IMR-90 (cell line): ENCODE data around the gene MTNR1B. TPM values are rescaled to one million over a fixed set of nuclear protein-coding genes. Genes with fewer than 3 reads are reported as not detected.
A peak's percentile ranks its signal among the peaks of the same experiment; 100 is the strongest.

Source experiments
- ATAC-seq: fragments of 200-7000 bp; cut with Tn5 transposase; 2 replicates; pipeline ENCODE4 v1.9.1; 2020; ENCODE audit warnings: low read depth, mild to moderate bottlenecking, moderate library complexity
- BruUV-seq: library from RNA; stranded (reverse); fragments of 400-500 nt; replicated peaks from 2 replicates; lab custom pipeline; 2021; lab: Mats Ljungman, UMichigan
- CTCF ChIA-PET: fragments of 300-600 bp; formaldehyde crosslinking; extraction: SDS; loops from one replicate; lab custom pipeline; 2021; ENCODE audit warnings: antibody characterized with exemption; lab: Yijun Ruan, JAX
- POLR2A ChIA-PET: fragments of 300-600 bp; sonication (Branson Sonifier 250); formaldehyde crosslinking; loops from one replicate; lab custom pipeline; 2022; ENCODE audit warnings: antibody characterized with exemption; ENCODE audit not compliant: unreplicated experiment; lab: Charles Lee
- DNase-seq: peaks from one replicate; pipeline ENCODE4 v3.0.0; 2013
- H2AFZ ChIP-seq: replicated peaks from 2 replicates; pipeline ENCODE3; 2013; ENCODE audit warnings: low read length, mild to moderate bottlenecking; ENCODE audit not compliant: poor library complexity
- H2AK5ac ChIP-seq: 2 replicates; pipeline ENCODE4 v1.6.1; 2013; ENCODE audit warnings: low read depth, low read length, inconsistent platforms
- H2AK9ac ChIP-seq: replicated peaks from 2 replicates; pipeline ENCODE3; 2013; ENCODE audit warnings: mild to moderate bottlenecking, low read depth, low read length, moderate library complexity; ENCODE audit not compliant: poor library complexity
- H2BK120ac ChIP-seq: 2 replicates; pipeline ENCODE4 v1.6.1; 2013; ENCODE audit warnings: low read depth, low read length, inconsistent platforms
- H2BK15ac ChIP-seq: 3 replicates; pipeline ENCODE4 v1.6.1; 2013; ENCODE audit warnings: low read depth, low read length, inconsistent platforms
- H2BK20ac ChIP-seq: 2 replicates; pipeline ENCODE4 v1.6.1; 2013; ENCODE audit warnings: low read depth, mild to moderate bottlenecking, inconsistent platforms, low read length, moderate library complexity
- H2BK5ac ChIP-seq: 2 replicates; pipeline ENCODE4 v1.6.1; 2013; ENCODE audit warnings: mild to moderate bottlenecking, low read depth, low read length, inconsistent platforms; ENCODE audit not compliant: poor library complexity, severe bottlenecking
- H3K14ac ChIP-seq: replicated peaks from 2 replicates; pipeline ENCODE4 v1.6.1; 2013; ENCODE audit warnings: low read depth, low read length, inconsistent platforms
- H3K18ac ChIP-seq: 2 replicates; pipeline ENCODE4 v1.6.1; 2013; ENCODE audit warnings: low read depth, low read length, control low read depth
- H3K23ac ChIP-seq: 2 replicates; pipeline ENCODE4 v1.6.1; 2013; ENCODE audit warnings: low read depth, low read length, inconsistent platforms
- H3K27ac ChIP-seq: 2 replicates; pipeline ENCODE4 v1.5.1; 2013; ENCODE audit warnings: mild to moderate bottlenecking, control low read depth, low read length; ENCODE audit not compliant: insufficient read depth
- H3K27me3 ChIP-seq: 2 replicates; pipeline ENCODE4 v1.6.1; 2013; ENCODE audit warnings: low read length; ENCODE audit not compliant: control insufficient read depth, insufficient read depth
- H3K36me3 ChIP-seq: 2 replicates; pipeline ENCODE4 v1.6.1; 2013; ENCODE audit warnings: low read length, mixed read lengths; ENCODE audit not compliant: control insufficient read depth, insufficient read depth
- H3K4ac ChIP-seq: 2 replicates; pipeline ENCODE4 v1.6.1; 2013; ENCODE audit warnings: low read depth, low read length, inconsistent platforms
- H3K4me1 ChIP-seq: 2 replicates; pipeline ENCODE4 v1.6.1; 2013; ENCODE audit warnings: low read length, mixed read lengths; ENCODE audit not compliant: control insufficient read depth, insufficient read depth
- H3K4me2 ChIP-seq: 2 replicates; pipeline ENCODE4 v1.6.1; 2013; ENCODE audit warnings: low read depth, mild to moderate bottlenecking, control low read depth, low read length, moderate library complexity
- H3K4me3 ChIP-seq: 2 replicates; pipeline ENCODE4 v1.5.1; 2013; ENCODE audit warnings: low read depth, mild to moderate bottlenecking, control low read depth, low read length, moderate library complexity; ENCODE audit not compliant: insufficient read depth
- H3K56ac ChIP-seq: 2 replicates; pipeline ENCODE4 v1.6.1; 2013; ENCODE audit warnings: low read length, inconsistent platforms; ENCODE audit not compliant: insufficient read depth; ENCODE audit errors: extremely low read depth
- H3K79me1 ChIP-seq, 2 experiments: 2 replicates each; pipeline ENCODE4 v1.6.1; 2013; ENCODE audit warnings: low read length in 2 of 2, inconsistent platforms in 1 of 2, low read depth in 1 of 2
- H3K9ac ChIP-seq: 2 replicates; pipeline ENCODE4 v1.6.1; 2013; ENCODE audit warnings: low read depth, low read length, control low read depth
- H3K9me1 ChIP-seq: 2 replicates; pipeline ENCODE4 v1.6.1; 2013; ENCODE audit warnings: low read length, inconsistent platforms; ENCODE audit not compliant: insufficient read depth
- H3K9me3 ChIP-seq: 2 replicates; pipeline ENCODE4 v1.6.1; 2013; ENCODE audit warnings: low read length; ENCODE audit not compliant: control insufficient read depth, insufficient read depth
- H4K20me1 ChIP-seq: 2 replicates; pipeline ENCODE4 v1.6.1; 2013; ENCODE audit warnings: low read length, inconsistent platforms; ENCODE audit not compliant: insufficient read depth
- H4K5ac ChIP-seq: 2 replicates; pipeline ENCODE4 v1.6.1; 2013; ENCODE audit warnings: mild to moderate bottlenecking, low read depth, low read length, control low read depth
- H4K8ac ChIP-seq, 2 experiments: 2 replicates each; pipeline ENCODE4 v1.6.1; 2013; ENCODE audit warnings: low read depth in 2 of 2, low read length in 2 of 2, control low read depth in 1 of 2, inconsistent platforms in 1 of 2
- H4K91ac ChIP-seq: 2 replicates; pipeline ENCODE4 v1.6.1; 2013; ENCODE audit warnings: low read depth, low read length, inconsistent platforms; ENCODE audit not compliant: insufficient read depth
- BHLHE40 ChIP-seq: fragments of 150-350 bp; IDR thresholded peaks from 2 replicates; pipeline ENCODE4 v1.6.1; 2016; ENCODE audit warnings: mild to moderate bottlenecking, low read depth, low read length
- CHD1 ChIP-seq: IDR thresholded peaks from 2 replicates; pipeline ENCODE4 v1.6.1; 2012; ENCODE audit warnings: low read depth, low read length, improper control_type of control experiment
- CTCF ChIP-seq: conservative IDR thresholded peaks from 2 replicates; pipeline ENCODE4 v1.5.1; 2012; ENCODE audit warnings: mild to moderate bottlenecking, low read depth, low read length, improper control_type of control experiment
- ELK1 ChIP-seq: fragments of 150-350 bp; IDR thresholded peaks from 2 replicates; pipeline ENCODE4 v1.6.1; 2016; ENCODE audit warnings: low read depth, mild to moderate bottlenecking, low read length, moderate library complexity, borderline replicate concordance
- FOS ChIP-seq: fragments of 150-350 bp; IDR thresholded peaks from 2 replicates; pipeline ENCODE4 v1.6.1; 2016; ENCODE audit warnings: low read depth, low read length
- MAFK ChIP-seq: IDR thresholded peaks from 2 replicates; pipeline ENCODE4 v1.6.1; 2012; ENCODE audit warnings: low read depth, low read length, improper control_type of control experiment
- MAZ ChIP-seq: IDR thresholded peaks from 2 replicates; pipeline ENCODE4 v1.6.1; 2012; ENCODE audit warnings: low read depth, mild to moderate bottlenecking, low read length, improper control_type of control experiment, moderate library complexity, borderline replicate concordance
- MXI1 ChIP-seq: IDR thresholded peaks from 2 replicates; pipeline ENCODE4 v1.6.1; 2012; ENCODE audit warnings: low read depth, mild to moderate bottlenecking, low read length, moderate library complexity, borderline replicate concordance
- RAD21 ChIP-seq: IDR thresholded peaks from 2 replicates; pipeline ENCODE4 v1.6.1; 2012; ENCODE audit warnings: low read length, improper control_type of control experiment
- RCOR1 ChIP-seq: IDR thresholded peaks from 2 replicates; pipeline ENCODE4 v1.6.1; 2012; ENCODE audit warnings: mild to moderate bottlenecking, low read length, improper control_type of control experiment; ENCODE audit not compliant: insufficient replicate concordance
- RFX5 ChIP-seq: IDR thresholded peaks from 2 replicates; pipeline ENCODE4 v1.8.0; 2012; ENCODE audit warnings: low read depth, mild to moderate bottlenecking, low read length, moderate library complexity
- SMC3 ChIP-seq: fragments of 150-350 bp; IDR thresholded peaks from 2 replicates; pipeline ENCODE4 v1.6.1; 2016; ENCODE audit warnings: low read depth, mild to moderate bottlenecking, antibody characterized with exemption, low read length, moderate library complexity
- WGBS, 2 experiments: methylation state at CpG; one replicate each; pipeline versions ENCODE4 v1.1.5 to v1.1.7; 2013; ENCODE audit warnings: missing lambda C conversion rate in 2 of 2; ENCODE audit not compliant: insufficient read length in 1 of 2; ENCODE audit errors: extremely low coverage in 2 of 2; 5-methylcytosine and 5-hydroxymethylcytosine counted together
- dilution Hi-C: fragments of 300-500 bp; cut with HindIII; formaldehyde crosslinking; loops from one replicate; pipeline ENCODE4 v1.14.3; 2018; ENCODE audit warnings: low sequenced_read_pairs; ENCODE audit not compliant: unreplicated experiment
- in situ Hi-C: fragments of 300-500 bp; cut with MboI; formaldehyde crosslinking; loops from 3 replicates; pipeline ENCODE4 v1.14.3; 2019; ENCODE audit warnings: low sequenced_read_pairs, inconsistent platforms, mixed read lengths
- intact Hi-C: fragments of 100-400 bp; cut with micrococcal nuclease; formaldehyde crosslinking; loops from 2 replicates; pipeline ENCODE4 v1.10.0; 2022
- polyA plus RNA-seq, 3 experiments: library from polyadenylated mRNA; depleted of rRNA; stranded (reverse); fragments of >200 nt; gene quantifications; 2 replicates each; pipeline ENCODE4 v1.2.3, GENCODE V29; 2012; ENCODE audit warnings: low replicate concordance in 1 of 3
- total RNA-seq: library from RNA; depleted of rRNA; stranded (reverse); fragments of >200 nt; gene quantifications from 2 replicates; pipeline ENCODE4 v1.2.3, GENCODE V29; 2012

Gene MTNR1B
- total and polyA plus RNA-seq, 2 of the 4 experiments (the other 2 are of a cell fraction) = under 0.01 to 0.07 TPM

GRCh38 chr11:93000511-93001476, 31.3 kb downstream of the MTNR1B start:
- peak overlapping the region; percentile 16; the same call in 1 of the 2 replicates for H3K14ac ChIP-seq
- H2AK9ac ChIP-seq = no peak overlapping the region
- H2AK5ac ChIP-seq = peak overlapping the region; percentile 32; the same call in 1 of the 2 replicates
- no peak overlapping the region for H2AFZ ChIP-seq
- no peaks in the 10 kb centered on the region for H3K27me3 ChIP-seq
- H4K91ac ChIP-seq = peak overlapping the region; percentile 22; the same call in 1 of the 2 replicates
- H3K56ac ChIP-seq = peak overlapping the region; percentile 70
- peak overlapping the region; percentile 94 for H2BK5ac ChIP-seq
- ChIA-PET POLR2A (no interaction called here), CTCF (interaction anchor here (0.8 kb wide), 1 partner anchor 160 kb away, joined by 3 read pairs; no protein-coding TSS in a partner anchor)
- DNase-seq = peak; percentile 95
- H2BK20ac ChIP-seq = peak overlapping the region; percentile 38
- 0 out of 2 replicates have a peak, but pooled peaks cover 5% of the 10 kb centered on the region for H3K9me1 ChIP-seq
- in situ Hi-C loops (loop anchor here (25.0 kb wide), 1 partner anchor 1137 kb away; the partner anchor contains the start of gene PANX1), intact Hi-C loops (loop anchor here (2.0 kb wide), 1 partner anchor 54 kb away; no protein-coding TSS in a partner anchor), dilution Hi-C loops (no loop called here)
- no peaks in the 10 kb centered on the region for H3K79me1 ChIP-seq
- no peaks in the 10 kb centered on the region for H4K20me1 ChIP-seq
- peak overlapping the region; percentile 56 for H2BK120ac ChIP-seq
- H3K4ac ChIP-seq = peak overlapping the region; percentile 50
- no peak overlapping the region for H3K4me2 ChIP-seq
- H4K5ac ChIP-seq = no peak overlapping the region
- no peaks in the 10 kb centered on the region for H3K36me3 ChIP-seq
- H3K23ac ChIP-seq = peak overlapping the region; percentile 49; the same call in 1 of the 2 replicates
- peak; percentile 90 for ATAC-seq
- no peaks in the 10 kb centered on the region for H3K9me3 ChIP-seq
- peak overlapping the region in 1 of 2 experiments; percentile 76; a peak in 2 of 4 replicates for H4K8ac ChIP-seq
- BruUV-seq = no TSS peak
- H3K4me1 ChIP-seq = peaks cover 6% of the 10 kb centered on the region
- peak overlapping the region; percentile 2; the same call in 1 of the 3 replicates for H2BK15ac ChIP-seq
- peak overlapping the region; percentile 68; the same call in 1 of the 2 replicates for H3K27ac ChIP-seq
- no peak overlapping the region for H3K4me3 ChIP-seq
- H3K18ac ChIP-seq = peak overlapping the region; percentile 72
- H3K9ac ChIP-seq = no peak overlapping the region
- WGBS, 2 experiments = 100% methylated on average over 1 of the region's 2 CpGs; no CpG with 5 or more reads in 1 of the 2 experiments
- no peak for TF ChIP-seq SMC3
- peak; percentile 75; the same call in 1 of the 2 replicates for TF ChIP-seq FOS
- no peak for TF ChIP-seq ELK1
- TF ChIP-seq MAZ = no peak
- 0 out of 2 replicates have a peak, but pooled peaks have one; percentile 30 for TF ChIP-seq BHLHE40
- TF ChIP-seq RFX5 = no peak
- TF ChIP-seq MXI1 = 0 out of 2 replicates have a peak, but pooled peaks have one; percentile 17
- no peak for TF ChIP-seq CHD1
- TF ChIP-seq MAFK = peak; percentile 85
- no peak for TF ChIP-seq CTCF
- peak; percentile 62 for TF ChIP-seq RCOR1
- peak; percentile 16; the same call in 1 of the 2 replicates for TF ChIP-seq RAD21
